H1 (cell line): ENCODE data around the gene DOCK10. TPM values are rescaled to one million over a fixed set of nuclear protein-coding genes. Genes with fewer than 3 reads are reported as not detected.

Experiments
- EZH2 ChIP-seq: fragments of 200-600 bp; sonication (generic); IDR thresholded peaks from 2 replicates; pipeline ENCODE4 v1.7.1; 2012; ENCODE audit warnings: low read depth, mild to moderate bottlenecking, moderate library complexity, low read length, inconsistent platforms; ENCODE audit not compliant: severe bottlenecking
- POLR2A ChIP-seq, 2 experiments: IDR thresholded peaks; 1 replicate in 1 of 2; 2 replicates in 1 of 2; pipeline ENCODE4 v1.6.1; 2011; ENCODE audit warnings: low read depth in 2 of 2, low read length in 2 of 2, mild to moderate bottlenecking in 2 of 2; ENCODE audit errors: control extremely low read depth in 1 of 2
- POU5F1 ChIP-seq: IDR thresholded peaks from 2 replicates; pipeline ENCODE4 v1.6.1; 2011; ENCODE audit warnings: low read depth, mild to moderate bottlenecking, low read length, moderate library complexity
- SAP30 ChIP-seq: fragments of 300-600 bp; sonication (generic); IDR thresholded peaks from 2 replicates; pipeline ENCODE4 v1.7.1; 2012; ENCODE audit warnings: low read length, moderate library complexity, mild to moderate bottlenecking, inconsistent platforms; ENCODE audit not compliant: insufficient read depth, insufficient replicate concordance
- SP2 ChIP-seq: IDR thresholded peaks from 2 replicates; pipeline ENCODE4 v1.6.1; 2012; ENCODE audit warnings: mild to moderate bottlenecking, low read length, inconsistent platforms
- TBP ChIP-seq: IDR thresholded peaks from 2 replicates; pipeline ENCODE4 v1.6.1; 2011; ENCODE audit warnings: low read depth, low read length, improper control_type of control experiment
- polyA plus RNA-seq, 7 experiments: library from polyadenylated mRNA; depleted of rRNA in 3 of 7; stranded (reverse) in 5 of 7; unstranded in 2 of 7; fragments of >200 nt in 5 of 7; fragments of 200-250 nt in 2 of 7; gene quantifications; 1 replicate in 5 of 7; 2 replicates in 1 of 7; 4 replicates in 1 of 7; pipeline versions ENCODE4 v1.2.1 to v1.2.3, GENCODE V29; 2011 to 2013; ENCODE audit warnings: missing spikeins in 2 of 7, mixed read lengths in 2 of 7
- total RNA-seq: library from RNA; stranded (reverse); fragmentation: NEBNext Ultra II Directional; extraction: Animal tissue kit (Norgen Biotek cat#: 25700); gene quantifications from 2 replicates; pipeline ENCODE4 v1.2.1, GENCODE V29; 2021

The DOCK10 gene
- total and polyA plus RNA-seq, 2 of the 8 experiments (the other 6 are each of a cell fraction or from before 2014, with no cell fraction given) = 0.33 to 1.6 TPM

GRCh38 chr2:224893848-224894247 lies 148.4 kb downstream of the DOCK10 start (continued):
- TF ChIP-seq EZH2 (no peak), TBP (no peak), POLR2A (IDR thresholded peaks at IDR 0.05; ENCODE audit: control extremely low read depth in 1 of 2, low read depth in 2 of 2, low read length in 2 of 2) (no peak), POU5F1 (no peak), SP2 (no peak), SAP30 (no peak)
